Adrenal gland (tissue), 5 donors: ENCODE data around the gene KRTAP4-11.
"Not testable (repeated sequence)": the region's sequence is repeated elsewhere in the genome, so short reads cannot be mapped to it uniquely, and the experiment has no call there.

Source experiments
- POLR2A ChIP-seq, 2 donors: fragments of 450-650 bp; IDR thresholded peaks; one replicate each; pipeline ENCODE4 v1.6.1; 2017; ENCODE audit warnings: antibody characterized with exemption in 2 of 2, mild to moderate bottlenecking in 2 of 2, moderate library complexity in 1 of 2
- TF ChIP-seq, protein P1 (sequence below), 6 experiments: fragments of 450-650 bp in 4 of 6; fragments of 200-600 bp in 2 of 6; sonication (generic) in 1 of 6; IDR thresholded peaks; 1 replicate in 5 of 6; 2 replicates in 1 of 6; pipeline versions ENCODE4 v1.5.1 to v1.8.0; 2016 to 2021; ENCODE audit warnings: antibody characterized with exemption in 6 of 6, mild to moderate bottlenecking in 2 of 6, moderate library complexity in 1 of 6
- donor health status: DM: no; HTN: no; CAD: no.

DNA sequence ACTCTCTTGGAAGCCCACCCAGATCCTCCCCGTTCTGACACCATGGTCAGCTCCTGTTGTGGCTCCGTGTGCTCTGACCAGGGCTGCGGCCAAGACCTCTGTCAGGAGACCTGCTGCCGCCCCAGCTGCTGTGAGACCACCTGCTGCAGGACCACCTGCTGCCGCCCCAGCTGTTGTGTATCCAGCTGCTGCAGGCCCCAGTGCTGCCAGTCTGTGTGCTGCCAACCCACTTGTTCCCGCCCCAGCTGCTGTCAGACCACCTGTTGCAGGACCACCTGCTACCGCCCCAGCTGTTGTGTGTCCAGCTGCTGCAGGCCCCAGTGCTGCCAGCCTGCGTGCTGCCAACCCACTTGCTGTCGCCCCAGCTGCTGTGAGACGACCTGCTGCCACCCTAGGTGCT lies 12.8 kb downstream of the KRTAP4-11 start, which contains the start of gene KRTAP4-9:
- not testable (repeated sequence) for TF ChIP-seq POLR2A (IDR thresholded peaks at IDR 0.05)
- TF ChIP-seq, protein P1, sequence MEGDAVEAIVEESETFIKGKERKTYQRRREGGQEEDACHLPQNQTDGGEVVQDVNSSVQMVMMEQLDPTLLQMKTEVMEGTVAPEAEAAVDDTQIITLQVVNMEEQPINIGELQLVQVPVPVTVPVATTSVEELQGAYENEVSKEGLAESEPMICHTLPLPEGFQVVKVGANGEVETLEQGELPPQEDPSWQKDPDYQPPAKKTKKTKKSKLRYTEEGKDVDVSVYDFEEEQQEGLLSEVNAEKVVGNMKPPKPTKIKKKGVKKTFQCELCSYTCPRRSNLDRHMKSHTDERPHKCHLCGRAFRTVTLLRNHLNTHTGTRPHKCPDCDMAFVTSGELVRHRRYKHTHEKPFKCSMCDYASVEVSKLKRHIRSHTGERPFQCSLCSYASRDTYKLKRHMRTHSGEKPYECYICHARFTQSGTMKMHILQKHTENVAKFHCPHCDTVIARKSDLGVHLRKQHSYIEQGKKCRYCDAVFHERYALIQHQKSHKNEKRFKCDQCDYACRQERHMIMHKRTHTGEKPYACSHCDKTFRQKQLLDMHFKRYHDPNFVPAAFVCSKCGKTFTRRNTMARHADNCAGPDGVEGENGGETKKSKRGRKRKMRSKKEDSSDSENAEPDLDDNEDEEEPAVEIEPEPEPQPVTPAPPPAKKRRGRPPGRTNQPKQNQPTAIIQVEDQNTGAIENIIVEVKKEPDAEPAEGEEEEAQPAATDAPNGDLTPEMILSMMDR (IDR thresholded peaks at IDR 0.05) = not testable (repeated sequence)
